Forelimb muscle (tissue), 1 donor: Measurements from ENCODE around the gene CBARP. TPM values are rescaled to one million over a fixed set of nuclear protein-coding genes. Genes with fewer than 3 reads are reported as not detected.

Experiments
- DNase-seq: peaks from one replicate; pipeline ENCODE4 v3.0.0-alpha.2; 2013; ENCODE audit warnings: low read depth
- polyA plus RNA-seq: library from polyadenylated mRNA; unstranded; fragments of 120-200 nt; gene quantifications from one replicate; pipeline ENCODE4 v1.2.1, GENCODE V29; 2013; ENCODE audit not compliant: insufficient read length

CBARP gene
- 1.3 TPM for polyA plus RNA-seq

- DNase-seq, result no peak
Measured at GRCh38 chr19:1237754-1238368, at the start of gene CBARP. CBARP (minus strand) TSS chr19:1238005; CDS start chr19:1236100, 1,905 bp downstream.

GRCh38 chr19:1286487-1287353, 48.9 kb upstream of the CBARP start:
- DNase-seq, result no peak

GRCh38 chr19:1285737-1286360, 48.0 kb upstream of the CBARP start, which contains the start of gene EFNA2:
EFNA2 (plus strand) TSS chr19:1285873; CDS start chr19:1286169, 296 bp downstream.
- DNase-seq, result no peak

- DNase-seq, result no peak
Measured at GRCh38 chr19:1284979-1285736, 47.4 kb upstream of the CBARP start.

GRCh38 chr19:1284293-1284978, 46.6 kb upstream of the CBARP start:
- no peak for DNase-seq

GRCh38 chr19:1283917-1284292, 46.1 kb upstream of the CBARP start:
- DNase-seq, result no peak

- no peak for DNase-seq
Measured at GRCh38 chr19:1283207-1283916, 45.6 kb upstream of the CBARP start.

- DNase-seq, result no peak
Measured at GRCh38 chr19:1282588-1283206, 44.9 kb upstream of the CBARP start.

GRCh38 chr19:1281569-1282287, 43.9 kb upstream of the CBARP start:
- DNase-seq, result no peak

GRCh38 chr19:1280636-1281568, 43.1 kb upstream of the CBARP start:
- no peak for DNase-seq

GRCh38 chr19:1279782-1280341, 42.1 kb upstream of the CBARP start:
- peak; percentile 74 for DNase-seq

GRCh38 chr19:1278713-1279660, 41.2 kb upstream of the CBARP start:
- DNase-seq, result no peak

- DNase-seq, result no peak
Measured at GRCh38 chr19:1278074-1278473, 40.3 kb upstream of the CBARP start.

- no peak for DNase-seq
Measured at GRCh38 chr19:1277061-1277460, 39.3 kb upstream of the CBARP start.

- DNase-seq, result no peak
Measured at GRCh38 chr19:1276628-1277022, 38.8 kb upstream of the CBARP start.

GRCh38 chr19:1275976-1276627, 38.3 kb upstream of the CBARP start:
- no peak for DNase-seq
